Kidney tubule cell (primary cell): ENCODE data around the gene TTLL3.

ENCODE experiments used
- DNase-seq: peaks from one replicate; pipeline ENCODE4 v3.0.0-alpha.2; 2018; ENCODE audit warnings: low spot score

TTLL3 gene

GRCh38 chr3:9807981-9808344, 2.1 kb upstream of the TTLL3 start:
- no peak for DNase-seq

GRCh38 chr3:9808345-9809037, 1.6 kb upstream of the TTLL3 start:
- DNase-seq: peak; percentile 84

- DNase-seq: peak; percentile 81
Observed at GRCh38 chr3:9809239-9809614, 835 bp upstream of the TTLL3 start.

GRCh38 chr3:9810433-9810770, 340 bp downstream of the TTLL3 start:
- DNase-seq: no peak

GRCh38 chr3:9810846-9811245, 784 bp downstream of the TTLL3 start:
- DNase-seq: no peak

GRCh38 chr3:9812870-9813483, 2.9 kb downstream of the TTLL3 start:
- no peak for DNase-seq

GRCh38 chr3:9815986-9816385, 5.9 kb downstream of the TTLL3 start:
- no peak for DNase-seq

GRCh38 chr3:9817436-9817835, 7.4 kb downstream of the TTLL3 start:
- no peak for DNase-seq

GRCh38 chr3:9818666-9819335, 8.7 kb downstream of the TTLL3 start:
- no peak for DNase-seq

GRCh38 chr3:9820543-9820942, 10.5 kb downstream of the TTLL3 start:
- DNase-seq: no peak

- no peak for DNase-seq
Observed at GRCh38 chr3:9820946-9821345, 10.9 kb downstream of the TTLL3 start.

GRCh38 chr3:9825451-9826040, 15.5 kb downstream of the TTLL3 start:
- DNase-seq: no peak

- peak; percentile 43 for DNase-seq
Observed at GRCh38 chr3:9826815-9827573, 16.9 kb downstream of the TTLL3 start.

- DNase-seq: no peak
Observed at GRCh38 chr3:9828801-9829755, 19.0 kb downstream of the TTLL3 start.

- no peak for DNase-seq
Observed at GRCh38 chr3:9831253-9831652, 21.2 kb downstream of the TTLL3 start.

GRCh38 chr3:9833078-9833477, 23.0 kb downstream of the TTLL3 start:
- no peak for DNase-seq

- no peak for DNase-seq
Observed at GRCh38 chr3:9834520-9835380, 24.7 kb downstream of the TTLL3 start.

- DNase-seq: no peak
Observed at GRCh38 chr3:9837701-9838582, 27.9 kb downstream of the TTLL3 start.

GRCh38 chr3:9838856-9839255, 28.8 kb downstream of the TTLL3 start:
- no peak for DNase-seq
